HUES64 (cell line): ENCODE measurements around the gene OR52H1. TPM values are rescaled to one million over a fixed set of nuclear protein-coding genes. Genes with fewer than 3 reads are reported as not detected.
"Not testable (repeated sequence)": the region's sequence is repeated elsewhere in the genome, so short reads cannot be mapped to it uniquely, and the experiment has no call there.

ENCODE experiments used
- H3K27ac ChIP-seq: 2 replicates; pipeline ENCODE4 v1.7.0; 2013; ENCODE audit warnings: low read depth, low read length, inconsistent platforms
- H3K27me3 ChIP-seq: 2 replicates; pipeline ENCODE4 v1.6.1; 2013; ENCODE audit warnings: mild to moderate bottlenecking, low read length; ENCODE audit not compliant: insufficient read depth
- H3K36me3 ChIP-seq: 2 replicates; pipeline ENCODE4 v1.6.1; 2013; ENCODE audit warnings: mild to moderate bottlenecking, low read length; ENCODE audit not compliant: insufficient read depth
- H3K4me1 ChIP-seq: 2 replicates; pipeline ENCODE4 v1.6.1; 2013; ENCODE audit warnings: mild to moderate bottlenecking, low read length, moderate library complexity; ENCODE audit not compliant: insufficient read depth
- H3K4me3 ChIP-seq: 2 replicates; pipeline ENCODE4 v1.5.1; 2013; ENCODE audit warnings: mild to moderate bottlenecking, low read length, moderate library complexity
- H3K9ac ChIP-seq: 2 replicates; pipeline ENCODE4 v1.6.1; 2013; ENCODE audit warnings: mild to moderate bottlenecking, low read depth, low read length
- H3K9me3 ChIP-seq: 2 replicates; pipeline ENCODE4 v1.6.1; 2013; ENCODE audit warnings: low read depth, low read length; ENCODE audit not compliant: insufficient read depth
- WGBS: fragments of 150-250, 120-280 bp; methylation state at CpG from one replicate; pipeline ENCODE4 v1.1.7; 2013; ENCODE audit warnings: missing lambda C conversion rate; 5-methylcytosine and 5-hydroxymethylcytosine counted together
- polyA plus RNA-seq, 2 experiments: library from polyadenylated mRNA; stranded (reverse); fragments of 50-300 nt; gene quantifications; one replicate each; pipeline ENCODE4 v1.2.3, GENCODE V29; 2013

OR52H1 gene
- polyA plus RNA-seq (2013, experiment 1 of 2) = not detected
- polyA plus RNA-seq (2013, experiment 2 of 2) = not detected

GRCh38 chr11:5548440-5548839 is at the start of gene OR52H1:
Gene OR52H1, minus strand, starts transcription at chr11:5548540. Its CDS starts 3,035 bp downstream, at chr11:5545505.
- H3K36me3 ChIP-seq = no peaks in the 10 kb centered on the region
- H3K27ac ChIP-seq = no peak within 1 kb of the TSS
- no peaks in the 10 kb centered on the region for H3K9me3 ChIP-seq
- H3K9ac ChIP-seq = no peak within 1 kb of the TSS
- no peaks in the 10 kb centered on the region for H3K27me3 ChIP-seq
- H3K4me1 ChIP-seq = no peaks in the 10 kb centered on the region
- no CpG with 5 or more reads among the region's 1 CpG for WGBS
- no peak within 1 kb of the TSS for H3K4me3 ChIP-seq

GRCh38 chr11:5597953-5598352 is 49.6 kb upstream of the OR52H1 start:
- Histone ChIP-seq H3K27me3 (no peaks in the 10 kb centered on the region), H3K4me1 (peaks cover 30% of the 10 kb centered on the region), H3K4me3 (peak overlapping the region; percentile 67), H3K9ac (no peak overlapping the region), H3K9me3 (no peaks in the 10 kb centered on the region), H3K36me3 (no peaks in the 10 kb centered on the region), H3K27ac (peak overlapping the region; percentile 39; the same call in 1 of the 2 replicates)
- WGBS = 5% methylated on average over 3 of the region's 3 CpGs

GRCh38 chr11:5596607-5597201 is 48.4 kb upstream of the OR52H1 start, which contains the start of gene TRIM6:
Gene TRIM6, plus strand, starts transcription at chr11:5596637. Its CDS starts 261 bp downstream, at chr11:5596898.
- WGBS = 4% methylated on average over 19 of the region's 20 CpGs
- H3K27ac ChIP-seq = peak within 1 kb of the TSS; percentile 82; the same call in 1 of the 2 replicates
- H3K4me3 ChIP-seq = peak within 1 kb of the TSS; percentile 67
- no peaks in the 10 kb centered on the region for H3K27me3 ChIP-seq
- H3K4me1 ChIP-seq = peaks cover 30% of the 10 kb centered on the region
- no peaks in the 10 kb centered on the region for H3K36me3 ChIP-seq
- no peaks in the 10 kb centered on the region for H3K9me3 ChIP-seq
- peak within 1 kb of the TSS; percentile 59 for H3K9ac ChIP-seq

GRCh38 chr11:5593146-5593545 is 44.8 kb upstream of the OR52H1 start:
- H3K4me1 ChIP-seq = peaks cover 10% of the 10 kb centered on the region
- H3K27ac ChIP-seq = no peak overlapping the region
- no peak overlapping the region for H3K4me3 ChIP-seq
- H3K9ac ChIP-seq = no peak overlapping the region
- no peaks in the 10 kb centered on the region for H3K9me3 ChIP-seq
- H3K36me3 ChIP-seq = no peaks in the 10 kb centered on the region
- no peaks in the 10 kb centered on the region for H3K27me3 ChIP-seq
- no CpG with 5 or more reads among the region's 1 CpG for WGBS

- Histone ChIP-seq H3K36me3 (no peaks in the 10 kb centered on the region), H3K27ac (no peak overlapping the region)
- 95% methylated on average over 5 of the region's 5 CpGs for WGBS
Observed at GRCh38 chr11:5592615-5593014, 44.3 kb upstream of the OR52H1 start.

GRCh38 chr11:5591613-5592012 is 43.3 kb upstream of the OR52H1 start:
- Histone ChIP-seq H3K27ac (no peak overlapping the region), H3K9me3 (no peaks in the 10 kb centered on the region), H3K36me3 (no peaks in the 10 kb centered on the region), H3K4me3 (no peak overlapping the region), H3K9ac (no peak overlapping the region), H3K27me3 (no peaks in the 10 kb centered on the region), H3K4me1 (no peaks in the 10 kb centered on the region; the same call in 1 of the 2 replicates)
- whole genome bisulfite sequencing = 93% methylated on average over 3 of the region's 3 CpGs

More at GRCh38 chr11:5592615-5593014, 44.3 kb upstream of the OR52H1 start:
- H3K4me3 ChIP-seq = no peak overlapping the region
- no peak overlapping the region for H3K9ac ChIP-seq
- no peaks in the 10 kb centered on the region for H3K27me3 ChIP-seq
- H3K9me3 ChIP-seq = no peaks in the 10 kb centered on the region
- peaks cover 5% of the 10 kb centered on the region for H3K4me1 ChIP-seq

- not testable (repeated sequence) for H3K27ac ChIP-seq, H3K4me3 ChIP-seq, H3K9me3 ChIP-seq, H3K27me3 ChIP-seq, H3K4me1 ChIP-seq, H3K9ac ChIP-seq, H3K36me3 ChIP-seq
- whole genome bisulfite sequencing = 98% methylated on average over 31 of the region's 31 CpGs
Observed at GRCh38 chr11:5589906-5590305, 41.6 kb upstream of the OR52H1 start.

- not testable (repeated sequence) for H3K27ac ChIP-seq, H3K27me3 ChIP-seq, H3K4me1 ChIP-seq, H3K4me3 ChIP-seq, H3K9ac ChIP-seq, H3K9me3 ChIP-seq, H3K36me3 ChIP-seq
- 94% methylated on average over 5 of the region's 5 CpGs for WGBS
Observed at GRCh38 chr11:5584458-5584857, 36.1 kb upstream of the OR52H1 start.

GRCh38 chr11:5581014-5581413 is 32.7 kb upstream of the OR52H1 start:
- Histone ChIP-seq H3K9ac (no peak overlapping the region), H3K27ac (no peak overlapping the region), H3K36me3 (no peaks in the 10 kb centered on the region), H3K9me3 (no peaks in the 10 kb centered on the region), H3K4me1 (no peaks in the 10 kb centered on the region), H3K27me3 (no peaks in the 10 kb centered on the region), H3K4me3 (no peak overlapping the region)
- 96% methylated on average over 4 of the region's 4 CpGs for WGBS

GRCh38 chr11:5580577-5580976 is 32.2 kb upstream of the OR52H1 start, which contains the start of gene OR52B6:
Gene OR52B6, plus strand, starts transcription at chr11:5580877. Its CDS starts 0 bp downstream, at chr11:5580877.
- H3K27ac ChIP-seq = no peak within 1 kb of the TSS
- no peaks in the 10 kb centered on the region for H3K36me3 ChIP-seq
- no peak within 1 kb of the TSS for H3K9ac ChIP-seq
- WGBS = 96% methylated on average over 8 of the region's 8 CpGs
- H3K27me3 ChIP-seq = no peaks in the 10 kb centered on the region
- H3K4me1 ChIP-seq = no peaks in the 10 kb centered on the region
- H3K9me3 ChIP-seq = no peaks in the 10 kb centered on the region
- no peak within 1 kb of the TSS for H3K4me3 ChIP-seq

- H3K9ac ChIP-seq = no peak overlapping the region
- H3K9me3 ChIP-seq = no peaks in the 10 kb centered on the region
- no peaks in the 10 kb centered on the region for H3K27me3 ChIP-seq
- H3K36me3 ChIP-seq = no peaks in the 10 kb centered on the region
- H3K27ac ChIP-seq = no peak overlapping the region
- H3K4me3 ChIP-seq = no peak overlapping the region
- no peaks in the 10 kb centered on the region for H3K4me1 ChIP-seq
Observed at GRCh38 chr11:5577101-5577500, 28.8 kb upstream of the OR52H1 start.

GRCh38 chr11:5575152-5575551 is 26.8 kb upstream of the OR52H1 start:
- Histone ChIP-seq H3K36me3 (no peaks in the 10 kb centered on the region), H3K9ac (no peak overlapping the region), H3K9me3 (no peaks in the 10 kb centered on the region), H3K4me3 (no peak overlapping the region), H3K27me3 (no peaks in the 10 kb centered on the region), H3K4me1 (no peaks in the 10 kb centered on the region), H3K27ac (no peak overlapping the region)
- WGBS = 78% methylated on average over 4 of the region's 4 CpGs
